Renal cortex interstitium (tissue), 11 donors: Measurements from ENCODE around the gene P3H3. TPM values are rescaled to one million over a fixed set of nuclear protein-coding genes. Genes with fewer than 3 reads are reported as not detected.
A peak's percentile ranks its signal among the peaks of the same experiment; 100 is the strongest.

ENCODE experiments used
- DNase-seq, 11 donors: peaks; one replicate each; pipeline ENCODE4 v3.0.0-alpha.2; 2013; ENCODE audit warnings: low read depth in 9 of 11, low spot score in 4 of 11; ENCODE audit errors: extremely low read depth in 1 of 11
- polyA plus RNA-seq, 3 donors: library from polyadenylated mRNA; unstranded; fragments of 120-200 nt; gene quantifications; one replicate each; pipeline ENCODE4 v1.2.1, GENCODE V29; 2013; ENCODE audit not compliant: insufficient read length in 3 of 3

Gene P3H3
- polyA plus RNA-seq, 3 donors, result 24.4 to 41.2 (median 35.2) TPM

DNA sequence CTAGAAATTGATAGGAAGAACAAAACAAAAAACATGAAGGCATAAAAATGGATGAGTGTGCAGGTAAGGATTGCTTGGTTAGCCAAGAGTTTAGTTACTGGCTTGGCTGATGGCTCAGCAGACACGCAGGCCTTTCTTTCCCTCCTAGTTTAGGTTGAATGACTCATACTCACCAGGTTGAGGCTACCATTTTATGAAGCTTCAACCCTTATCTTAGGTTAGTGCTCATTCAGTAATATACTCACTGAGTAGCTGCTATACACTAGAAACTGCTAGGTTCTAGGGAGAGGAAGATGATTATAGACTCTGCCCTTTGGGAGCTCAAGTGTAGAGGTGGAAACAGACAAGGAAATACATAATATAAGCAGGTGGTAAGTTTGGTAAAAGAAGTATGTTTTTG, 6.0 kb downstream of the P3H3 start:
- DNase-seq, result no peak

DNA sequence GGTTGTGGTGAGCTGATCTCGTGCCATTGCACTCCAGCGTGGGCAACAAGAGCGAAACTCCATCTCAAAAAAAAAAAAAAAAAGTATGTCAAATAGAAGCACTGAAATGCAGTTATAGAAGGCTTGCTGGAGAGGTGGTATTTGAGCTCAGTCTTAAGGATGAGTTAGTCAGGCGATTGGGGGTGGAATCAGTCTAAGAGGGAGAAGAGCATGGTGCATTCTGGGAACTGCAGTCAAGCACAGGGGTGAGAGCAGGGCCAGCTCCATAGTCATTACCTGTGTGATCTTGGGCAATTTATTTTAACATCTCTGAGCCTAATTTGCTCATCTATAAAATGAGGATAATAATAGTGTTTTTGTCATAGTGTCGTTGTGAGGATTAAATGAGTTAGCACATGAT, 6.7 kb downstream of the P3H3 start:
- DNase-seq, result no peak

DNA sequence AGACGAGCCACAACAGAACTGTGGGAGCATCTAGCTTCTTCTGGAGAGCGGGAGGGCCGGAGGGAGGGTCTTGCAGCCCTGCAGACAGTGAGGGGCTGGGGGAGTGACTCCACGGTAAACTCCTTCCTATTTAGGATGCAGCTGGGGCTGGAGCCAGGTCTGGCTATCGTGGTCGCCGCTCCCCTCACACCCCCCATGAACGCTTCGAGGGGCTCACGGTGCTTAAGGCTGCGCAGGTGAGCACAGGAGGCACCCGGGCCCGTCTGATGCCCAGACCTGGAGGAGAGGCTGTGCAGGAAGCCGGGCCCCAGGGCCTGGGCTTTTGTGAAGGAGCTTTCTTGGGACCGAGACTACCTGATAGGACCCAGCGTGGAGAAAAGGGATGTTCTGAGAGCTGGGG, 8.6 kb downstream of the P3H3 start:
- DNase-seq, result no peak

DNA sequence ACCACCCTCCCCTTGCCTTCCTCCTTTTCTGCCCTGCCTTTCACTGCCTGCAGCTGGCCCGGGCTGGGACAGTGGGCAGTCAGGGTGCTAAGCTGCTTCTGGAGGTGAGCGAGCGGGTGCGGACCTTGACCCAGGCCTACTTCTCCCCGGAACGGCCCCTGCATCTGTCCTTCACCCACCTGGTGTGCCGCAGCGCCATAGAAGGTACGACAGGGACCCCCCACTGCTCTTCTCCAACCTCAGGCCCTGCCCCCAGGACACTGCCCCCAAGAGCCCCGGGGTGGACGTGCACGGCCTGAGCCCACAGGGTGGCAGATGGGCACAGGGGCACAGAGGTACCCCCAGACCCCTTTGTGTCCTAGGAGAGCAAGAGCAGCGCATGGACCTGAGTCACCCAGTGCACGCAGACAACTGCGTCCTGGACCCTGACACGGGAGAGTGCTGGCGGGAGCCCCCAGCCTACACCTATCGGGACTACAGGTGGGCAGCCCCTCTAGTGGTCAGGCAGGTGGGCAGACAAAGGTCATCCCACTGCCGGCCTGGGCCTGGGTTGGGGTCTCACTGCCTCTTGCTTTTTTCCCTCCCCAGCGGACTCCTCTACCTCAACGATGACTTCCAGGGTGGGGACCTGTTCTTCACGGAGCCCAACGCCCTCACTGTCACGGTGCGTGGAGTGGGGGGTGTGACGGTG, 9.3 kb downstream of the P3H3 start:
- DNase-seq, result no peak

DNA sequence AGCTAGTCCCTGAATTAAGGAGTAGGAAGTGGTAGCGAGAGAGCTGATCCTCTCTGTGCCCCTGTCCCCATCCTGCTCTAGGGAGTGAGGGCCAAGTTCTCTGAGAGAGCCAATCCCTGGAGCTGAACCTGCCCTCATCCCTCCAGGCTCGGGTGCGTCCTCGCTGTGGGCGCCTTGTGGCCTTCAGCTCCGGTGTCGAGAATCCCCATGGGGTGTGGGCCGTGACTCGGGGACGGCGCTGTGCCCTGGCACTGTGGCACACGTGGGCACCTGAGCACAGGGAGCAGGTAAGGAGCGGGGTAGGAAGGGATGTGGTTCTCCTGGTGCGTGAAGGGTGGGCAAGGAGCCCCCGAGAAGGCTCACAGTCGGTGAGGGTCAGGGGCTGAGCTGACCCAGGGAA, 10.6 kb downstream of the P3H3 start:
- DNase-seq, result no peak

DNA sequence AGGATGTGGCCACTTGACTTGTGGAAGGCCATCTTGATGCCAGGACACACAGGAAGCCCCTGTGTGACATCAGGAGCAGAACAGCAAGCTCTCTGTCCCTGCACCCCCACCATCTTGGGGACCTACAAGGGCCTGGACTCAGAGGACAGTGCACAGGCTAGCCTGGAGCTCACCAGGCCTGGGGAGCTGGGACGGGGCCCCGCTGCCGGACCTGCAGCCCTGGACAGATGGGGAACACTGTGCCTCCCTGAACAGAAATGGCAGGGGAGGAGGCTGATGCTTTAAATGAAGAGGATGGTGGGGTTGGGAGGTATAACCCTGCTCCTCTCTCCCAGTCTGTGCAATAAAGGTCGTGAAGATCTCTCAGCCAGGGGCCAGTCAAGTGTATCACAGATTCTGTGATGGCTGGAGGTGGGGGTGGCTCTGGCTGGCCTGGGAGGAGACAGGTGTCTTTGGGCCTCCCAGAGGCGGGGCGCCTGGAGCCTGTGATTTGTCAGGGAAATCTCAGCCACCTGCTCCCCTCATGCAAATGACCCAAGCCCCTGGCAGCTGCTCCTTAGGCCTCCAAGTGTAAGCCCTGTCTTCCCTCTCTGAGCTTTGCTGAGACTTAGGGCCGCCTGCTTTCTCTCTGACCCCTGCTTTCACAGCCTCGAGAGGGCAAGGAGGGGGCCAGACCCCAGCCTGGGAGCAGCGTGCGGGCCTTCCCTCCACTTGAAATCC, 11.4 kb downstream of the P3H3 start:
- no peak for DNase-seq

DNA sequence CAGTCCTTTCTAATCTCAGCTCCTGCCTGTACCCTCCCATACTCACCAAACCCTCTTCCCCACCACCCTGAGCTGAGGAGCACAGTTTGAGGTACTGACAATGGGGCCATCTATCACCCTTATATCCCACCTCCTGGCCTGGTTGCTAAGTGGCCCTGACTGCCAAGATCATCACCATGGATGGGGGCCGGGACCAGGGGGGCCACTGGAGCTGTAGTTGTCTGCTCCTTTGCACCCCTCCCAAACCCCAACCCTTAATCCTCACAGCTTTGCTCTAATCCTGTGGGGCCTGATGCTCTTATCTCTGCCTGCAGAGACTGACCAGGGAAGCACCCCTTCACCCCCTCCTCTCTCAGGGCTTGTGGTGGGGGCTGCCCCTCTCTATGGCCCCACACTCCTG, 12.1 kb downstream of the P3H3 start:
- no peak for DNase-seq

DNA sequence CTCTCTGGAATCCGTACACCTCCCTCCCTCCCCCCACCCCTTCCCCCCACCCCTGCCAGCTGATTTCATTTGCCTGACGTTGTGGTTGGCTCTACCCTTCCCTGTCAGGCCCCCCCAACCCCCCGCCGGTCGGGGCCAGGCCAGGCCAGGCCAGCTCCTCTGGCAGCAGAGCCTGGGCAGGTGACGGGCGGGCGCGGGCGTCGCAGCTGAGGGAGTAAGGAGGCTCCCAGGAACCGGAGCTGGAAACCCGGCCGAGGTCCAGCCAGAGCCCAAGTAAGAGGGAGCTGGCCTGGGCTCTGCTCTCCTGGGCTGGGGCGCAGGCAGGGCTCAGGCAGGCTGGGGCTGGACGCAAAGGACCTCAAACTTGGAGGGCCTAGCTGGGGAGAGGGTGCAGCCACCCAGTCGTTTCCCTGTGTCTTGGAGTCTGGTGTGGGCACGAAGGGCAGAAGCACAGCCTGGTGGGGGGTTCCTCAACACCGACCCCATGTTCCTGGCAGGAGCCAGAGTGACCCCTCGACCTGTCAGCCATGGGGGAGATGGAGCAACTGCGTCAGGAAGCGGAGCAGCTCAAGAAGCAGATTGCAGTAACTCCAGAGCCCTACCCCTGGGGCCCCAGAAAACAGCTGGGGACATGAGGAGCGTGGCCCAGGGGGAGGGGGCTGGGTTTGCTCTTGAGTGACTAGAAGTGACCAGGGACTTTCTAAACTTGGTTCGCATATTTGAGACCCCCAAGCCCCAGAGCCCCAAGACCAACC, 12.7 kb downstream of the P3H3 start, which contains the start of gene GNB3:
Gene GNB3, plus strand, starts transcription at position 165 of the 755 bp plus-strand sequence. Its CDS starts 363 bp downstream, at position 528.
- DNase-seq, result no peak

DNA sequence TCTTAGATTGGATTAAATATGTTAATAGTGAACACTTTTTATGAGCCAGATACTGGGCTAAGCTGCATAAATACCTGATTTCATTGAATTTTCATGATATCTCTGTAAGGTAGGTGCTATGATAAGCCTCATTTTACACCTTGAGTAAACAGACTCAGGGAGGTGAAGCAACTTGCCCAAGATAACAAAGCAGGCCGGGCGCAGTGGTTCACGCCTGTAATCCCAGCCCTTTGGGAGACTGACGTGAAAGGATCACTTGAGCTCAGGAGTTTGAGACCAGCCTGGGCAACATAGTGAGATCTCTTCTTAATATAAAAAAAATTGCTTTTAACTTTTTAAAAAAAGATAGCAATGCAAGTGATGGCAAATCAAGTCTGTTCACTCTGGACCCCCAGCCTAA, 13.9 kb downstream of the P3H3 start:
- DNase-seq, result no peak

DNA sequence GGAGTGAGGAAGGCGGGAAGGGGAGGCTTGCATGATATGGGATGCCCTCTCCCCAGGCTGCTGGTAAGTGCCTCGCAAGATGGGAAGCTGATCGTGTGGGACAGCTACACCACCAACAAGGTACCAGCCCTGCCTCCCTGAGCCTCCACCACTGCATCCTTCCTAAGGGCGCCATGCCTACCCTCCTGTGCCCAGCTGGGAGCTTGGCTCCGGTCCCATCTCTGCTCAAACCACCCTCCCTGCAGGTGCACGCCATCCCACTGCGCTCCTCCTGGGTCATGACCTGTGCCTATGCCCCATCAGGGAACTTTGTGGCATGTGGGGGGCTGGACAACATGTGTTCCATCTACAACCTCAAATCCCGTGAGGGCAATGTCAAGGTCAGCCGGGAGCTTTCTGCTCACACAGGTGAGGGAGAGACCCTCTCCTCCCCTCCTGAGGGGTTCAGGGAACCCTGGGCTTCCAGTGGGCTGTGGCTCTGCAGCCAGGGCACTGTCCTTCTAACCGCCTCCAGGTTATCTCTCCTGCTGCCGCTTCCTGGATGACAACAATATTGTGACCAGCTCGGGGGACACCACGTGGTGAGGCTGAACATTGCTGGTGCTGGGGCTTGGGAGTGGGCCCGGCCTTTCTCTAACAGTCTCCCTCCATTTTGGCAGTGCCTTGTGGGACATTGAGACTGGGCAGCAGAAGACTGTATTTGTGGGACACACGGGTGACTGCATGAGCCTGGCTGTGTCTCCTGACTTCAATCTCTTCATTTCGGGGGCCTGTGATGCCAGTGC, 15.1 kb downstream of the P3H3 start:
- no peak for DNase-seq

DNA sequence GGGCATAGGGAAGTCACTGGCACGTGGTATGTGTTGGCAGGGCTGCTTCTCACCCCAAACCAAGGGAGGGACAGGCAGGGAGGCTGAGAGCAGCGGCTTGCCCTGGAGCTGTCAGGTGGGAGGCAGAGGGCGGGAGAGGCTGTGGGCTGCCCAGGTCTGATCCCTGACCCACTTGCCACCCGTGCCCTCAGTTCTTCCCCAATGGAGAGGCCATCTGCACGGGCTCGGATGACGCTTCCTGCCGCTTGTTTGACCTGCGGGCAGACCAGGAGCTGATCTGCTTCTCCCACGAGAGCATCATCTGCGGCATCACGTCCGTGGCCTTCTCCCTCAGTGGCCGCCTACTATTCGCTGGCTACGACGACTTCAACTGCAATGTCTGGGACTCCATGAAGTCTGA, 17.2 kb downstream of the P3H3 start:
- no peak for DNase-seq

DNA sequence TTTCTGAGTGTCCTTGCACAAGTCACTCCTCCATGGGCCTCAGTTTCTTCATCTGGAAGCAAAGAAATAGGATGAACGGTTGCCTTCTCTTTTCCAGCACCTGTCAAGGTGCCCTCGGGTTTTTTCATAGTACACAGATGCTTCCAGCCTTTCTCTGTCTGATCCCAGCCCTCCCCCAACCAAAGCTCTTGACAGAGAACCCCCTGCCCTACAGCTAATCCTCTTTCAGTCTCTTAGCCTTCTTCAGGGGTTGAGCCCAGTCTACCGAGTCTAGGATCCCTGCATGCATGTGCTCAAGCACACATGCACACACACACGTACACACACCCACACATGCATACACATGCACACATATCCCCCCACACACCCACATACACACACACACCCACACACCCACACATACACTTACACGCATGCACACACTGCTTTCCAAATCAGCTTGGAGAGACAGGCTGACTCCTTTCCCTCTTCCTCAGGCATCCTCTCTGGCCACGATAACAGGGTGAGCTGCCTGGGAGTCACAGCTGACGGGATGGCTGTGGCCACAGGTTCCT, 18.2 kb downstream of the P3H3 start:
- no peak for DNase-seq

DNA sequence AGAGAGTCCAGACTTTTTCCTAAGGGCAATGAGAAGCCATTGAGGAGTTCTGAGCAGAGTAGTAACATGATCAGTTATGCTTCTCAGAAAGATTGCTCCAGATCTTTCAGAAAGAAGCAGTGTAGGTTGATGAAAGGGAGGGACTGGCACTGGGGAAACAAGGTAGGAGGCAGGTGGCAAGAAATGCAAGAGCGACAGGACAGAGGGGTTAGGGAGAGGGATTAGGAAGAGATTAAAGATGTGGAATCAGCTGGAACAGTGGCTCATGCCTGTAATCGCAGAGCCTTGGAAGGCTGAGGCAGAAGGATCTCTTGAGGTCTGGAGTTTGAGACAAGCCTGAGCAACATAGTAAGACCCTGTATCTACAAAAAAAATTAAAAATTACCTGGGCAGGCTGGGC, 19.5 kb downstream of the P3H3 start:
- DNase-seq, result no peak

DNA sequence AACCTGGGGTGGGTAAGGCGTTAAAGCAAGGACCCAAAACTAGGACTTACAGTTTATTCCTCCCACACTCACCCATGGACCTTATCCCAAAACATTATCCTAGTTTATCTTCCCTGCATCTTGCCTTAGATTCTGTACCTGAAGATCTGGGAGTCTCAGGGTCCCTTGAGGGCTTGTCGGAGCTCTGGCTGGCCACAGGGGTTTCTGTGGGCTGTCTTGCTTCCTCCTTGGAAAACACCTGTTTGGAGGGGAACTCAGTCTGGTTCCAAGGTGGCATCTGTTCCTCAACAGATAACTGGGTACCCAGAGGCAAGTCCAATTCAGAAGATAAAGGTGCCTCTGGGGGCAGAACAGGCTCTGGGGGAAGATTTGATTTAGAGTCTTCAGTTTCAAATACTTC, 21.2 kb downstream of the P3H3 start:
- no peak for DNase-seq

DNA sequence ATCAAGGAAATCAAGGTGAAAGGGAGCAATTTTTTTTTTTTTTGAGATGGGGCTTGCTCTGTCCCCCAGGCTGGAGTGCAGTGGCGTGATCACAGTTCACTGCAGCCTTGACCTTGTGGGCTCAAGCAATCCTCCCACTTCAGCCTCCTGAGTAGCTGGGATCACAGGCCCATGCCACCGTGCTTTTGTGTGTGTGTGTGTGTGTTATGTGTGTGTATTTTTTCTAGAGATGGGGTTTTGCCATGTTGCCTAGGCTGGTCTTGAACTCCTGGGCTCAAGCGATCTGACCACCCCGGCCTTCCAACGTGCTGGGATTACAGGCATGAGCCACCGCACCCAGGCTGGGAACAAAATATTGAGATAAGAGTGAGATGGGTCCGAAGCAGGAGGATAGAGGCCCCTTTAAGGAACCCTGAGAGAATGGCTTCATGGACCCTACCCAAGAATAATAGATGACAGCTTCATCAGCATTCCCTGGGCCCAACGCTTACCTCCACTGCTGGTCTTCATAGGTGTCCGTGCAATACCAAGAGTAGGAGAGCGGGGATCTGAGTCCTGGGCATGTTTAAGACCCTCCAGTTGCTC, 21.9 kb downstream of the P3H3 start:
- no peak for DNase-seq

DNA sequence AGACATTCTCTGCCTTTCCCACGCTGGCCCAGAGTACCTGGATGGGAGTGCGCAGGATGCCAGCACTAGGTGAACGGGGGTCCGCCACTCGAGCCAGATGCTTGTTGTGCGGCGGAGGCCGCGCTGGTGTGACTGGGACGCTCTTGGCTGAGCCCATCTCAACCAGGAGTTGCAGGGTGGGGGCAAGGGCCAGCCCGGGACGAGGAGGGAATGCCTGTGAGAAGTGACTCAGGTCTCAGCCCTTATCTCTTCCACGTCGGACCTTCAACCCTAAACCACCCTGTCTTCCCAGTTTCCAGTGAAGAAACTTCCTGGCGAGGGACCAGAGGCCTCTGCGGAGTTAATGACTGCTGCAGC, 22.6 kb downstream of the P3H3 start:
- DNase-seq, result no peak

DNA sequence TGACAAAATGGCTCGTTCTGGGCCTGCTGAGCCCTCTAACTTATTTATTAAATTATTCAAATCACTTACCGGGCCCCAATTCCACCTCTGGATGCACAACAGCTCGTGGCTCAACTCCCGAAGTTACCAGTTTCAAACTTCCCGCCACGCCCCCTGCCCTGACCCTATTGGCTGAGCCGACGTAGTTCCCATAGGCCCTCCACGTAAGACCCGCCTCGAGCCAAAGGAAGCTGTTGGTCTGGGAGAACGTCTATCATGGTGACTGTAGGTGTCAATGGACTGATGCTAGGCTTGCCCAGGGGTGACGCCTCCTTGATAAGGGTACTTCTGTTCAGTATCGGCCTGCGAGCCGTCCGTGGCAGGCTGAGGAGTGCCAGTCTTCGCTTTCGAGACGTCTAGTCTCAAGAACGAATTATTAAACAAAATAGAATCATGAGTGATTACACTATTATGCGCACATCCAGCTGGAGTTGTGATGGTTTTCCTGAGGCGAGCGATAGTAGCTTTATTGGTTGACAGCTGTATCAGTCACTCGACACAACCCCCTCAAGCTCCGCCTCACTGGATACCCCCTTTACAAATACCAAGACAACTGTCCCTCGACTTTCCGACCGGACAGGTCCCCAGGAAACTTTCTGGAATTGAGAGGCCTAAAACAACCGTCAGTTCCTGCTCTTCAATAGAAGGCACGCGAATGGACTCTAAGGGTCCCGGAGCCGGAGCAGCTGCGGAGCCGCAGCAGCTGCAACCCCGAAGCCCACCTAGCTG, 23.1 kb downstream of the P3H3 start, which contains the start of gene CDCA3:
Gene CDCA3, minus strand, starts transcription at position 134 of the 768 bp plus-strand sequence. CDS start 334 bp downstream, outside the sequence.
- peak; percentile 83 to 97 (median 91) for DNase-seq
